H1 (cell line): ENCODE data around the gene ZRANB1. TPM values are rescaled to one million over a fixed set of nuclear protein-coding genes. Genes with fewer than 3 reads are reported as not detected.

Source experiments
- BRCA1 ChIP-seq: IDR thresholded peaks from 2 replicates; pipeline ENCODE4 v1.6.1; 2012; ENCODE audit warnings: low read depth, low read length, improper control_type of control experiment
- CREB1 ChIP-seq: IDR thresholded peaks from 2 replicates; pipeline ENCODE4 v1.6.1; 2012; ENCODE audit warnings: inconsistent platforms
- CTBP2 ChIP-seq: IDR thresholded peaks from 2 replicates; pipeline ENCODE4 v1.7.0; 2011; ENCODE audit warnings: borderline replicate concordance, mild to moderate bottlenecking, moderate library complexity, mixed read lengths, low read length; ENCODE audit not compliant: insufficient read depth, insufficient read length
- EP300 ChIP-seq, 2 experiments: IDR thresholded peaks; 1 replicate in 1 of 2; 2 replicates in 1 of 2; pipeline ENCODE4 v1.6.1; 2011 to 2012; ENCODE audit warnings: low read depth in 2 of 2, low read length in 2 of 2, mild to moderate bottlenecking in 2 of 2, borderline replicate concordance in 1 of 2, inconsistent platforms in 1 of 2, moderate library complexity in 1 of 2
- FOSL1 ChIP-seq: IDR thresholded peaks from 2 replicates; pipeline ENCODE4 v1.6.1; 2011; ENCODE audit warnings: mild to moderate bottlenecking, low read depth, low read length, moderate library complexity; ENCODE audit not compliant: insufficient read depth
- GTF2F1 ChIP-seq: IDR thresholded peaks from 2 replicates; pipeline ENCODE4 v1.6.1; 2012; ENCODE audit warnings: low read depth, low read length, improper control_type of control experiment, borderline replicate concordance
- POLR2AphosphoS5 ChIP-seq: IDR thresholded peaks from 2 replicates; pipeline ENCODE4 v1.6.1; 2011; ENCODE audit warnings: low read depth, low read length
- POU5F1 ChIP-seq: IDR thresholded peaks from 2 replicates; pipeline ENCODE4 v1.6.1; 2011; ENCODE audit warnings: low read depth, mild to moderate bottlenecking, low read length, moderate library complexity
- RBBP5 ChIP-seq: IDR thresholded peaks from 2 replicates; pipeline ENCODE4 v1.7.1; 2012; ENCODE audit warnings: low read depth, mild to moderate bottlenecking, inconsistent platforms, low read length, moderate library complexity, borderline replicate concordance
- SIX5 ChIP-seq: IDR thresholded peaks from 2 replicates; pipeline ENCODE4 v1.6.1; 2011; ENCODE audit warnings: mild to moderate bottlenecking, low read depth, low read length
- TBP ChIP-seq: IDR thresholded peaks from 2 replicates; pipeline ENCODE4 v1.6.1; 2011; ENCODE audit warnings: low read depth, low read length, improper control_type of control experiment
- YY1 ChIP-seq: IDR thresholded peaks from 2 replicates; pipeline ENCODE4 v1.6.1; 2011; ENCODE audit warnings: low read depth, mild to moderate bottlenecking, low read length
- polyA plus RNA-seq, 7 experiments: library from polyadenylated mRNA; depleted of rRNA in 3 of 7; stranded (reverse) in 5 of 7; unstranded in 2 of 7; fragments of >200 nt in 5 of 7; fragments of 200-250 nt in 2 of 7; gene quantifications; 1 replicate in 5 of 7; 2 replicates in 1 of 7; 4 replicates in 1 of 7; pipeline versions ENCODE4 v1.2.1 to v1.2.3, GENCODE V29; 2011 to 2013; ENCODE audit warnings: missing spikeins in 2 of 7, mixed read lengths in 2 of 7
- total RNA-seq: library from RNA; stranded (reverse); fragmentation: NEBNext Ultra II Directional; extraction: Animal tissue kit (Norgen Biotek cat#: 25700); gene quantifications from 2 replicates; pipeline ENCODE4 v1.2.1, GENCODE V29; 2021
- TF ChIP-seq, protein P1 (sequence below): fragments of 300-600 bp; sonication (generic); IDR thresholded peaks from 2 replicates; pipeline ENCODE4 v1.7.1; 2012; ENCODE audit warnings: low read length, moderate library complexity, mild to moderate bottlenecking, inconsistent platforms; ENCODE audit not compliant: insufficient replicate concordance

The ZRANB1 gene
- total and polyA plus RNA-seq, 2 of the 8 experiments (the other 6 are each of a cell fraction or from before 2014, with no cell fraction given): 6.1 to 19.9 TPM

DNA sequence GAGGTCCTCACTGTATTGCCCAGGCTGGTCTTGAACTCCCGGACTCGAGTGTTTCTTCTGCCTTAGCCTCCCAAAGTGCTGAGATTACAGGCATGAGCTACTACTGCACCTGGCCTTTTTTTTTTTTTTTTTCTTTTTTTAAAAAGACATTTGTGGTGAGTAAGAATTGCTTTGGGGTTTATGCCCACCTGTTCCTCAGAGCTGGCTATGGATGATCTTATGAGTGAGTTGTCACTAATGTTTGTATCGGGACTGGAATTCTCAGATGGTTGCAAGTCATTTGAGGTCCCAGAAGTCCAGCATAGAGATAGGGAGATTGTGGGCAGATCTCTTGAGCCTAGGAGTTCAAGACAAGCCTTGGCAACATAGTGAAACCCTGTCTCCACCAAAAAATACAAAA, 35.2 kb downstream of the ZRANB1 start (continued):
- TF ChIP-seq, protein P1, sequence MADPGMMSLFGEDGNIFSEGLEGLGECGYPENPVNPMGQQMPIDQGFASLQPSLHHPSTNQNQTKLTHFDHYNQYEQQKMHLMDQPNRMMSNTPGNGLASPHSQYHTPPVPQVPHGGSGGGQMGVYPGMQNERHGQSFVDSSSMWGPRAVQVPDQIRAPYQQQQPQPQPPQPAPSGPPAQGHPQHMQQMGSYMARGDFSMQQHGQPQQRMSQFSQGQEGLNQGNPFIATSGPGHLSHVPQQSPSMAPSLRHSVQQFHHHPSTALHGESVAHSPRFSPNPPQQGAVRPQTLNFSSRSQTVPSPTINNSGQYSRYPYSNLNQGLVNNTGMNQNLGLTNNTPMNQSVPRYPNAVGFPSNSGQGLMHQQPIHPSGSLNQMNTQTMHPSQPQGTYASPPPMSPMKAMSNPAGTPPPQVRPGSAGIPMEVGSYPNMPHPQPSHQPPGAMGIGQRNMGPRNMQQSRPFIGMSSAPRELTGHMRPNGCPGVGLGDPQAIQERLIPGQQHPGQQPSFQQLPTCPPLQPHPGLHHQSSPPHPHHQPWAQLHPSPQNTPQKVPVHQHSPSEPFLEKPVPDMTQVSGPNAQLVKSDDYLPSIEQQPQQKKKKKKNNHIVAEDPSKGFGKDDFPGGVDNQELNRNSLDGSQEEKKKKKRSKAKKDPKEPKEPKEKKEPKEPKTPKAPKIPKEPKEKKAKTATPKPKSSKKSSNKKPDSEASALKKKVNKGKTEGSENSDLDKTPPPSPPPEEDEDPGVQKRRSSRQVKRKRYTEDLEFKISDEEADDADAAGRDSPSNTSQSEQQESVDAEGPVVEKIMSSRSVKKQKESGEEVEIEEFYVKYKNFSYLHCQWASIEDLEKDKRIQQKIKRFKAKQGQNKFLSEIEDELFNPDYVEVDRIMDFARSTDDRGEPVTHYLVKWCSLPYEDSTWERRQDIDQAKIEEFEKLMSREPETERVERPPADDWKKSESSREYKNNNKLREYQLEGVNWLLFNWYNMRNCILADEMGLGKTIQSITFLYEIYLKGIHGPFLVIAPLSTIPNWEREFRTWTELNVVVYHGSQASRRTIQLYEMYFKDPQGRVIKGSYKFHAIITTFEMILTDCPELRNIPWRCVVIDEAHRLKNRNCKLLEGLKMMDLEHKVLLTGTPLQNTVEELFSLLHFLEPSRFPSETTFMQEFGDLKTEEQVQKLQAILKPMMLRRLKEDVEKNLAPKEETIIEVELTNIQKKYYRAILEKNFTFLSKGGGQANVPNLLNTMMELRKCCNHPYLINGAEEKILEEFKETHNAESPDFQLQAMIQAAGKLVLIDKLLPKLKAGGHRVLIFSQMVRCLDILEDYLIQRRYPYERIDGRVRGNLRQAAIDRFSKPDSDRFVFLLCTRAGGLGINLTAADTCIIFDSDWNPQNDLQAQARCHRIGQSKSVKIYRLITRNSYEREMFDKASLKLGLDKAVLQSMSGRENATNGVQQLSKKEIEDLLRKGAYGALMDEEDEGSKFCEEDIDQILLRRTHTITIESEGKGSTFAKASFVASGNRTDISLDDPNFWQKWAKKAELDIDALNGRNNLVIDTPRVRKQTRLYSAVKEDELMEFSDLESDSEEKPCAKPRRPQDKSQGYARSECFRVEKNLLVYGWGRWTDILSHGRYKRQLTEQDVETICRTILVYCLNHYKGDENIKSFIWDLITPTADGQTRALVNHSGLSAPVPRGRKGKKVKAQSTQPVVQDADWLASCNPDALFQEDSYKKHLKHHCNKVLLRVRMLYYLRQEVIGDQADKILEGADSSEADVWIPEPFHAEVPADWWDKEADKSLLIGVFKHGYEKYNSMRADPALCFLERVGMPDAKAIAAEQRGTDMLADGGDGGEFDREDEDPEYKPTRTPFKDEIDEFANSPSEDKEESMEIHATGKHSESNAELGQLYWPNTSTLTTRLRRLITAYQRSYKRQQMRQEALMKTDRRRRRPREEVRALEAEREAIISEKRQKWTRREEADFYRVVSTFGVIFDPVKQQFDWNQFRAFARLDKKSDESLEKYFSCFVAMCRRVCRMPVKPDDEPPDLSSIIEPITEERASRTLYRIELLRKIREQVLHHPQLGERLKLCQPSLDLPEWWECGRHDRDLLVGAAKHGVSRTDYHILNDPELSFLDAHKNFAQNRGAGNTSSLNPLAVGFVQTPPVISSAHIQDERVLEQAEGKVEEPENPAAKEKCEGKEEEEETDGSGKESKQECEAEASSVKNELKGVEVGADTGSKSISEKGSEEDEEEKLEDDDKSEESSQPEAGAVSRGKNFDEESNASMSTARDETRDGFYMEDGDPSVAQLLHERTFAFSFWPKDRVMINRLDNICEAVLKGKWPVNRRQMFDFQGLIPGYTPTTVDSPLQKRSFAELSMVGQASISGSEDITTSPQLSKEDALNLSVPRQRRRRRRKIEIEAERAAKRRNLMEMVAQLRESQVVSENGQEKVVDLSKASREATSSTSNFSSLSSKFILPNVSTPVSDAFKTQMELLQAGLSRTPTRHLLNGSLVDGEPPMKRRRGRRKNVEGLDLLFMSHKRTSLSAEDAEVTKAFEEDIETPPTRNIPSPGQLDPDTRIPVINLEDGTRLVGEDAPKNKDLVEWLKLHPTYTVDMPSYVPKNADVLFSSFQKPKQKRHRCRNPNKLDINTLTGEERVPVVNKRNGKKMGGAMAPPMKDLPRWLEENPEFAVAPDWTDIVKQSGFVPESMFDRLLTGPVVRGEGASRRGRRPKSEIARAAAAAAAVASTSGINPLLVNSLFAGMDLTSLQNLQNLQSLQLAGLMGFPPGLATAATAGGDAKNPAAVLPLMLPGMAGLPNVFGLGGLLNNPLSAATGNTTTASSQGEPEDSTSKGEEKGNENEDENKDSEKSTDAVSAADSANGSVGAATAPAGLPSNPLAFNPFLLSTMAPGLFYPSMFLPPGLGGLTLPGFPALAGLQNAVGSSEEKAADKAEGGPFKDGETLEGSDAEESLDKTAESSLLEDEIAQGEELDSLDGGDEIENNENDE: no peak
- TF ChIP-seq TBP (no peak), YY1 (no peak), BRCA1 (no peak), EP300 (IDR thresholded peaks at IDR 0.05; ENCODE audit: borderline replicate concordance in 1 of 2, low read depth in 2 of 2, low read length in 2 of 2) (no peak), CREB1 (no peak), RBBP5 (no peak), POU5F1 (no peak), CTBP2 (no peak), SIX5 (no peak), POLR2AphosphoS5 (no peak), FOSL1 (no peak), GTF2F1 (no peak)
